H9 (cell line): ENCODE data around the gene DCLRE1A. TPM values are rescaled to one million over a fixed set of nuclear protein-coding genes. Genes with fewer than 3 reads are reported as not detected.

Experiments used
- DNase-seq: peaks from one replicate; pipeline ENCODE4 v3.0.0-alpha.2; 2017
- H2AFZ ChIP-seq: one replicate; pipeline ENCODE4 v1.6.1; 2013; ENCODE audit warnings: mild to moderate bottlenecking, low read length, control low read depth, moderate library complexity
- H2AK5ac ChIP-seq: 2 replicates; pipeline ENCODE4 v1.6.1; 2013; ENCODE audit warnings: low read length, control low read depth, mixed read lengths; ENCODE audit not compliant: insufficient read length
- H2BK120ac ChIP-seq: one replicate; pipeline ENCODE4 v1.6.1; 2013; ENCODE audit warnings: low read depth, mild to moderate bottlenecking, low read length, control low read depth, inconsistent platforms; ENCODE audit not compliant: poor library complexity, severe bottlenecking
- H2BK12ac ChIP-seq: 2 replicates; pipeline ENCODE4 v1.6.1; 2013; ENCODE audit warnings: low read length, control low read depth, mixed read lengths, low read depth; ENCODE audit not compliant: insufficient read length
- H2BK15ac ChIP-seq: 2 replicates; pipeline ENCODE4 v1.6.1; 2013; ENCODE audit warnings: low read depth, low read length, control low read depth
- H2BK20ac ChIP-seq: one replicate; pipeline ENCODE4 v1.6.1; 2013; ENCODE audit warnings: low read depth, mild to moderate bottlenecking, low read length, control low read depth, inconsistent platforms; ENCODE audit not compliant: poor library complexity, severe bottlenecking
- H2BK5ac ChIP-seq: 2 replicates; pipeline ENCODE4 v1.6.1; 2013; ENCODE audit warnings: low read length, control low read depth, mixed read lengths; ENCODE audit not compliant: insufficient read length
- H3K14ac ChIP-seq: 2 replicates; pipeline ENCODE4 v1.6.1; 2013; ENCODE audit warnings: low read length, control low read depth; ENCODE audit not compliant: insufficient read depth
- H3K18ac ChIP-seq: 2 replicates; pipeline ENCODE4 v1.6.1; 2013; ENCODE audit warnings: low read depth, mild to moderate bottlenecking, mixed read lengths, low read length, control low read depth; ENCODE audit not compliant: insufficient read length
- H3K23ac ChIP-seq: 2 replicates; pipeline ENCODE4 v1.6.1; 2013; ENCODE audit warnings: low read length, control low read depth, mixed read lengths, low read depth; ENCODE audit not compliant: insufficient read length
- H3K23me2 ChIP-seq: 2 replicates; pipeline ENCODE4 v1.6.1; 2013; ENCODE audit warnings: low read depth, mild to moderate bottlenecking, mixed read lengths, low read length, control low read depth; ENCODE audit not compliant: insufficient read length, poor library complexity, severe bottlenecking
- H3K27ac ChIP-seq: 2 replicates; pipeline ENCODE4 v1.5.1; 2013; ENCODE audit warnings: low read length, control low read depth, mixed read lengths, low read depth; ENCODE audit not compliant: insufficient read length
- H3K27me3 ChIP-seq: 2 replicates; pipeline ENCODE4 v1.6.1; 2013; ENCODE audit warnings: low read length, control low read depth, inconsistent platforms; ENCODE audit not compliant: insufficient read depth
- H3K4ac ChIP-seq: 2 replicates; pipeline ENCODE4 v1.6.1; 2013; ENCODE audit warnings: low read depth, mild to moderate bottlenecking, control low read depth, inconsistent platforms, low read length, moderate library complexity
- H3K4me1 ChIP-seq: 2 replicates; pipeline ENCODE4 v1.6.1; 2013; ENCODE audit warnings: low read length, control low read depth, inconsistent platforms; ENCODE audit not compliant: insufficient read depth
- H3K4me2 ChIP-seq: 2 replicates; pipeline ENCODE4 v1.6.1; 2013; ENCODE audit warnings: low read length, control low read depth, mixed read lengths; ENCODE audit not compliant: insufficient read length, insufficient read depth
- H3K56ac ChIP-seq: 2 replicates; pipeline ENCODE4 v1.6.1; 2013; ENCODE audit warnings: low read depth, mild to moderate bottlenecking, mixed read lengths, low read length, control low read depth; ENCODE audit not compliant: insufficient read length
- H3K79me1 ChIP-seq: 2 replicates; pipeline ENCODE4 v1.6.1; 2013; ENCODE audit warnings: low read depth, mild to moderate bottlenecking, moderate library complexity, low read length, control low read depth, inconsistent platforms; ENCODE audit not compliant: insufficient read depth, poor library complexity, severe bottlenecking
- H3K79me2 ChIP-seq: 2 replicates; pipeline ENCODE4 v1.6.1; 2013; ENCODE audit warnings: low read length, control low read depth, inconsistent platforms; ENCODE audit not compliant: insufficient read depth
- H3K9ac ChIP-seq: 2 replicates; pipeline ENCODE4 v1.6.1; 2013; ENCODE audit warnings: low read length, control low read depth, mixed read lengths; ENCODE audit not compliant: insufficient read length; ENCODE audit errors: extremely low read depth
- H3K9me3 ChIP-seq: one replicate; pipeline ENCODE4 v1.6.1; 2013; ENCODE audit warnings: low read depth, low read length, inconsistent platforms; ENCODE audit not compliant: control insufficient read depth
- H3T11ph ChIP-seq: one replicate; pipeline ENCODE4 v1.6.1; 2013; ENCODE audit warnings: mild to moderate bottlenecking, low read length, control low read depth, inconsistent platforms
- H4K20me1 ChIP-seq: one replicate; pipeline ENCODE4 v1.6.1; 2013; ENCODE audit not compliant: control insufficient read depth, insufficient read length, insufficient read depth
- H4K5ac ChIP-seq: 2 replicates; pipeline ENCODE4 v1.6.1; 2013; ENCODE audit warnings: low read depth, mild to moderate bottlenecking, mixed read lengths, low read length, control low read depth; ENCODE audit not compliant: insufficient read length
- H4K8ac ChIP-seq: replicated peaks from 2 replicates; pipeline ENCODE4 v1.6.1; 2013; ENCODE audit warnings: low read length, control low read depth, mixed read lengths, low read depth; ENCODE audit not compliant: insufficient read length
- H4K91ac ChIP-seq: 2 replicates; pipeline ENCODE4 v1.6.1; 2013; ENCODE audit warnings: low read depth, mild to moderate bottlenecking, moderate library complexity, mixed read lengths, low read length, control low read depth; ENCODE audit not compliant: insufficient read length
- H3K27ac Mint-ChIP-seq, 3 experiments: 2 replicates in 2 of 3; 3 replicates in 1 of 3; pipeline ENCODE4 v1.8.0; 2020 to 2021; ENCODE audit warnings: mixed read lengths in 3 of 3, mild to moderate bottlenecking in 1 of 3, moderate library complexity in 1 of 3
- H3K27me3 Mint-ChIP-seq: 2 replicates; pipeline ENCODE4 v1.8.0; 2021; ENCODE audit warnings: low read depth, mild to moderate bottlenecking, moderate library complexity, mixed read lengths
- H3K36me3 Mint-ChIP-seq, 3 experiments: 2 replicates in 2 of 3; 3 replicates in 1 of 3; pipeline ENCODE4 v1.8.0; 2020 to 2021; ENCODE audit warnings: low read depth in 3 of 3, mixed read lengths in 3 of 3; ENCODE audit not compliant: insufficient read depth in 1 of 3
- H3K4me1 Mint-ChIP-seq, 2 experiments: 2 replicates each; pipeline ENCODE4 v1.8.0; 2020; ENCODE audit warnings: mixed read lengths in 2 of 2
- H3K4me3 Mint-ChIP-seq, 2 experiments: 2 replicates in 1 of 2; 3 replicates in 1 of 2; pipeline ENCODE4 v1.8.0; 2020 to 2021; ENCODE audit warnings: mild to moderate bottlenecking in 2 of 2, mixed read lengths in 2 of 2, moderate library complexity in 1 of 2
- H3K9me3 Mint-ChIP-seq, 2 experiments: 2 replicates in 1 of 2; 3 replicates in 1 of 2; pipeline ENCODE4 v1.8.0; 2020; ENCODE audit warnings: mild to moderate bottlenecking in 2 of 2, mixed read lengths in 2 of 2, moderate library complexity in 1 of 2
- WGBS: extraction: QIAGEN DNeasy Blood & Tissue Kit; methylation state at CpG from one replicate; pipeline ENCODE4 v1.1.7; 2013; ENCODE audit warnings: missing lambda C conversion rate, low lambda C conversion rate, mixed read lengths; ENCODE audit not compliant: insufficient read length; ENCODE audit errors: extremely low coverage; 5-methylcytosine and 5-hydroxymethylcytosine counted together
- total RNA-seq: library from RNA; stranded (reverse); gene quantifications from 2 replicates; pipeline ENCODE4 v1.2.1, GENCODE V29; 2021
- TF ChIP-seq, protein P1 (sequence below): fragments of 200-600 bp; sonication (generic); conservative IDR thresholded peaks from 3 replicates; pipeline ENCODE4 v1.8.0; 2021; ENCODE audit warnings: antibody characterized with exemption, mild to moderate bottlenecking

Gene DCLRE1A
- total RNA-seq, 1 experiment from 2014 or later: 9.9 TPM

DNA sequence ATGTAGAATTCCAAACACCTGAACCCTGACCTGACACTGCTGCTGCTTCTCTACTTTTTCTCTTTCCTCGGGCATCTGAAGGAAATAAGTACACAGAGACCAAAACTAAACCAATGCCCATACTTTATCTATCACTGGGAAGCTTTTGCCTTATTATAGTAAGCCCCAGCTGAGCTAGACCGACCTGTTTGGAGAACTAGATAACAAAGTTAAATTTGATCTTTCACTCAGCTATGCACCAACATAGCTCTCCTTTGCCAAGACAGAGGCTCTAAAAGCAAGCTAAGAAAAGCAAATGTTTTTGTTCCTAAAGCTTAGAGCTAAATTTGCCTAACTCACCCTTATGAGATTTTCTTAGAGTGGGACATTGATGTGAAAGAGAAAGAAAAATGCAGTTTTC lies 39.7 kb upstream of the DCLRE1A start:
- no peak overlapping the region for H4K91ac ChIP-seq
- H3K23ac ChIP-seq: no peak overlapping the region
- H3K4me1 ChIP-seq: no peaks in the 10 kb centered on the region
- H2AK5ac ChIP-seq: no peak overlapping the region
- no peak overlapping the region for H3K9ac ChIP-seq
- H3K18ac ChIP-seq: no peak overlapping the region
- H3K4ac ChIP-seq: no peak overlapping the region
- no peak overlapping the region for H4K8ac ChIP-seq
- no peaks in the 10 kb centered on the region for H4K20me1 ChIP-seq
- H3K27ac ChIP-seq: no peak overlapping the region
- H3K9me3 ChIP-seq: no peaks in the 10 kb centered on the region
- H3K27ac Mint-ChIP-seq: no peak overlapping the region; a peak in 1 of 7 replicates
- H3K79me2 ChIP-seq: no peaks in the 10 kb centered on the region
- H3K14ac ChIP-seq: no peak overlapping the region
- peaks cover 2 to 8% of the 10 kb centered on the region in 2 experiments; a peak in 2 of 5 replicates for H3K9me3 Mint-ChIP-seq
- no peak overlapping the region for H2AFZ ChIP-seq
- TF ChIP-seq, protein P1, sequence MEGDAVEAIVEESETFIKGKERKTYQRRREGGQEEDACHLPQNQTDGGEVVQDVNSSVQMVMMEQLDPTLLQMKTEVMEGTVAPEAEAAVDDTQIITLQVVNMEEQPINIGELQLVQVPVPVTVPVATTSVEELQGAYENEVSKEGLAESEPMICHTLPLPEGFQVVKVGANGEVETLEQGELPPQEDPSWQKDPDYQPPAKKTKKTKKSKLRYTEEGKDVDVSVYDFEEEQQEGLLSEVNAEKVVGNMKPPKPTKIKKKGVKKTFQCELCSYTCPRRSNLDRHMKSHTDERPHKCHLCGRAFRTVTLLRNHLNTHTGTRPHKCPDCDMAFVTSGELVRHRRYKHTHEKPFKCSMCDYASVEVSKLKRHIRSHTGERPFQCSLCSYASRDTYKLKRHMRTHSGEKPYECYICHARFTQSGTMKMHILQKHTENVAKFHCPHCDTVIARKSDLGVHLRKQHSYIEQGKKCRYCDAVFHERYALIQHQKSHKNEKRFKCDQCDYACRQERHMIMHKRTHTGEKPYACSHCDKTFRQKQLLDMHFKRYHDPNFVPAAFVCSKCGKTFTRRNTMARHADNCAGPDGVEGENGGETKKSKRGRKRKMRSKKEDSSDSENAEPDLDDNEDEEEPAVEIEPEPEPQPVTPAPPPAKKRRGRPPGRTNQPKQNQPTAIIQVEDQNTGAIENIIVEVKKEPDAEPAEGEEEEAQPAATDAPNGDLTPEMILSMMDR: no peak
- no peak overlapping the region for H2BK5ac ChIP-seq
- H3K36me3 Mint-ChIP-seq: peaks cover 7 to 28% (median 25%) of the 10 kb centered on the region in 3 experiments; a peak in 6 of 7 replicates
- no peaks in the 10 kb centered on the region for H3K27me3 Mint-ChIP-seq
- no peak overlapping the region for H2BK20ac ChIP-seq
- H3K4me2 ChIP-seq: no peak overlapping the region
- no peak overlapping the region for H2BK120ac ChIP-seq
- H3K23me2 ChIP-seq: no peaks in the 10 kb centered on the region
- H2BK15ac ChIP-seq: no peak overlapping the region
- no peak overlapping the region for H3T11ph ChIP-seq
- no peak overlapping the region for H3K4me3 Mint-ChIP-seq
- WGBS: no CpG with 5 or more reads among the region's 2 CpGs
- no peaks in the 10 kb centered on the region; the same call in 1 of the 2 replicates for H3K27me3 ChIP-seq
- H2BK12ac ChIP-seq: no peak overlapping the region
- no peaks in the 10 kb centered on the region for H3K4me1 Mint-ChIP-seq
- DNase-seq: no peak
- no peak overlapping the region for H4K5ac ChIP-seq
- H3K79me1 ChIP-seq: no peaks in the 10 kb centered on the region
- no peak overlapping the region for H3K56ac ChIP-seq
